ENCODE results near the gene MRAS.

Gene MRAS

GRCh38 chr3:138344754-138345153, 3.6 kb upstream of the MRAS start:
- DNase-seq: no peak

GRCh38 chr3:138348754-138349739, 668 bp downstream of the MRAS start:
- DNase-seq: no peak

- no peak for DNase-seq
Measured at GRCh38 chr3:138349926-138350665, 1.7 kb downstream of the MRAS start.

- no peak for DNase-seq
Measured at GRCh38 chr3:138351151-138351550, 2.8 kb downstream of the MRAS start.

GRCh38 chr3:138351916-138352550, 3.7 kb downstream of the MRAS start:
- no peak for DNase-seq

GRCh38 chr3:138354376-138354775, 6.0 kb downstream of the MRAS start:
- no peak for DNase-seq

GRCh38 chr3:138355071-138355470, 6.7 kb downstream of the MRAS start:
- DNase-seq: no peak

GRCh38 chr3:138356730-138357405, 8.5 kb downstream of the MRAS start:
- DNase-seq: no peak

GRCh38 chr3:138359148-138359918, 11.0 kb downstream of the MRAS start:
- DNase-seq: no peak

GRCh38 chr3:138359919-138360868, 11.8 kb downstream of the MRAS start:
- DNase-seq: no peak

GRCh38 chr3:138360869-138361525, 12.6 kb downstream of the MRAS start:
- DNase-seq: no peak

- no peak for DNase-seq
Measured at GRCh38 chr3:138361561-138361971, 13.2 kb downstream of the MRAS start.

GRCh38 chr3:138362538-138362937, 14.2 kb downstream of the MRAS start:
- DNase-seq: no peak

GRCh38 chr3:138363322-138363721, 14.9 kb downstream of the MRAS start:
- DNase-seq: no peak

- no peak for DNase-seq
Measured at GRCh38 chr3:138364356-138365252, 16.2 kb downstream of the MRAS start.

- no peak for DNase-seq
Measured at GRCh38 chr3:138365253-138365555, 16.8 kb downstream of the MRAS start.

GRCh38 chr3:138366006-138366759, 17.8 kb downstream of the MRAS start:
- DNase-seq: no peak

- no peak for DNase-seq
Measured at GRCh38 chr3:138367326-138367850, 19.0 kb downstream of the MRAS start.

Measured in activated naive CD4-positive, alpha-beta T cell treated with Interleukin-2 at 50 U/mL for 16 hours (primary cell).